ENCODE measurements around the gene YPEL5. TPM values are rescaled to one million over a fixed set of nuclear protein-coding genes. Genes with fewer than 3 reads are reported as not detected.

The YPEL5 gene
- total and polyA plus RNA-seq, 10 of the 15 experiments (the other 5 are each of a cell fraction or from before 2014, with no cell fraction given), result 18.8 to 47.3 (median 21.7) TPM

GRCh38 chr2:30136764-30137444 lies 9.9 kb upstream of the YPEL5 start:
- Histone ChIP-seq H2AFZ (ENCODE audit: control insufficient read depth, low read depth, low read length) (no peak overlapping the region), H3K4me1 (ENCODE audit: control insufficient read depth, insufficient read depth, low read length) (0 out of 2 replicates have a peak, but pooled peaks cover 3% of the 10 kb centered on the region), H3K9ac (ENCODE audit: control insufficient read depth, insufficient read depth, low read length) (no peak overlapping the region), H3K4me3 (no peak overlapping the region), H4K20me1 (ENCODE audit: control insufficient read depth, insufficient read depth) (no peaks in the 10 kb centered on the region), H3K9me3 (replicated peaks; ENCODE audit: control insufficient read depth, insufficient read depth, low read length) (no peaks in the 10 kb centered on the region), H3K36me3 (ENCODE audit: control insufficient read depth in 2 of 2, insufficient read depth in 2 of 2, low read length in 1 of 2) (no peaks in the 10 kb centered on the region), H3K79me2 (ENCODE audit: control insufficient read depth, insufficient read depth, low read length) (no peaks in the 10 kb centered on the region), H3K27me3 (replicated peaks in 1 of 2; ENCODE audit: control insufficient read depth in 2 of 2, insufficient read depth in 2 of 2, low read length in 1 of 2) (no peaks in the 10 kb centered on the region), H3K4me2 (ENCODE audit: control insufficient read depth, insufficient read depth) (no peak overlapping the region), H3K27ac (ENCODE audit: control insufficient read depth, insufficient read depth) (no peak overlapping the region)
- ChIA-PET RAD21 (ENCODE audit: unreplicated experiment) (interaction anchor here (0.8 kb wide), 1 partner anchor 10 kb away, joined by 3 read pairs; the partner anchor contains the start of gene YPEL5), SMC1A (ENCODE audit: uncharacterized antibody, unreplicated experiment) (interaction anchor here (0.7 to 3.1 kb wide), 3 partner anchors 27 to 1196 kb away, joined by 3 to 18 read pairs (median 3); no protein-coding TSS in a partner anchor), CTCF (interaction anchor here (0.8 to 2.9 kb wide), 6 partner anchors 13 to 576 kb away, joined by 3 to 28 read pairs (median 8); no protein-coding TSS in a partner anchor), POLR2A (interaction anchor here (0.6 kb wide), 1 partner anchor 992 kb away, joined by 3 read pairs; no protein-coding TSS in a partner anchor)
- in situ Hi-C loops (cut with MboI), result no loop called here
- 70% methylated on average over 10 of the region's 10 CpGs for WGBS (ENCODE audit: insufficient coverage, insufficient replicate concordance, low lambda C conversion rate, missing lambda C conversion rate)
- no peak for DNase-seq (ENCODE audit: low read depth, low spot score)
- no TSS peak for BruUV-seq (replicated peaks)
- no peak for ATAC-seq
- FAIRE-seq, result no peak
- intact Hi-C loops (cut with micrococcal nuclease; ENCODE audit: unreplicated experiment), result no loop called here
- TF ChIP-seq RELB (IDR thresholded peaks at IDR 0.05; ENCODE audit: low read depth) (no peak), IRF5 (IDR thresholded peaks at IDR 0.05; ENCODE audit: borderline replicate concordance) (no peak), GABPA (IDR thresholded peaks at IDR 0.05; ENCODE audit: low read depth) (no peak), SREBF1 (IDR thresholded peaks at IDR 0.05; ENCODE audit: low read length) (no peak), ZBTB33 (IDR thresholded peaks at IDR 0.05) (no peak), KDM1A (IDR thresholded peaks at IDR 0.05; ENCODE audit: borderline replicate concordance) (no peak), BMI1 (IDR thresholded peaks at IDR 0.05; ENCODE audit: borderline replicate concordance) (no peak), RAD51 (IDR thresholded peaks at IDR 0.05) (no peak)
- TF ChIP-seq, protein P1, sequence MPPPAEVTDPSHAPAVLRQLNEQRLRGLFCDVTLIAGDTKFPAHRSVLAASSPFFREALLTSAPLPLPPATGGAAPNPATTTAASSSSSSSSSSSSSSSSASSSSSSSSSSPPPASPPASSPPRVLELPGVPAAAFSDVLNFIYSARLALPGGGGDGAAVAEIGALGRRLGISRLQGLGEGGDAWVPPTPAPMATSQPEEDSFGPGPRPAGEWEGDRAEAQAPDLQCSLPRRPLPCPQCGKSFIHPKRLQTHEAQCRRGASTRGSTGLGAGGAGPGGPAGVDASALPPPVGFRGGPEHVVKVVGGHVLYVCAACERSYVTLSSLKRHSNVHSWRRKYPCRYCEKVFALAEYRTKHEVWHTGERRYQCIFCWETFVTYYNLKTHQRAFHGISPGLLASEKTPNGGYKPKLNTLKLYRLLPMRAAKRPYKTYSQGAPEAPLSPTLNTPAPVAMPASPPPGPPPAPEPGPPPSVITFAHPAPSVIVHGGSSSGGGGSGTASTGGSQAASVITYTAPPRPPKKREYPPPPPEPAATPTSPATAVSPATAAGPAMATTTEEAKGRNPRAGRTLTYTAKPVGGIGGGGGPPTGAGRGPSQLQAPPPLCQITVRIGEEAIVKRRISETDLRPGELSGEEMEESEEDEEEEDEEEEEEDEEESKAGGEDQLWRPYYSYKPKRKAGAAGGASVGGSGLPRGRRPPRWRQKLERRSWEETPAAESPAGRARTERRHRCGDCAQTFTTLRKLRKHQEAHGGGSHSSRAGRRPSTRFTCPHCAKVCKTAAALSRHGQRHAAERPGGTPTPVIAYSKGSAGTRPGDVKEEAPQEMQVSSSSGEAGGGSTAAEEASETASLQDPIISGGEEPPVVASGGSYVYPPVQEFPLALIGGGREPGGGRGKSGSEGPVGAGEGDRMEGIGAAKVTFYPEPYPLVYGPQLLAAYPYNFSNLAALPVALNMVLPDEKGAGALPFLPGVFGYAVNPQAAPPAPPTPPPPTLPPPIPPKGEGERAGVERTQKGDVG (CRISPR knock-in tag; IDR thresholded peaks at IDR 0.05), result no peak
- TF ChIP-seq, protein P2, sequence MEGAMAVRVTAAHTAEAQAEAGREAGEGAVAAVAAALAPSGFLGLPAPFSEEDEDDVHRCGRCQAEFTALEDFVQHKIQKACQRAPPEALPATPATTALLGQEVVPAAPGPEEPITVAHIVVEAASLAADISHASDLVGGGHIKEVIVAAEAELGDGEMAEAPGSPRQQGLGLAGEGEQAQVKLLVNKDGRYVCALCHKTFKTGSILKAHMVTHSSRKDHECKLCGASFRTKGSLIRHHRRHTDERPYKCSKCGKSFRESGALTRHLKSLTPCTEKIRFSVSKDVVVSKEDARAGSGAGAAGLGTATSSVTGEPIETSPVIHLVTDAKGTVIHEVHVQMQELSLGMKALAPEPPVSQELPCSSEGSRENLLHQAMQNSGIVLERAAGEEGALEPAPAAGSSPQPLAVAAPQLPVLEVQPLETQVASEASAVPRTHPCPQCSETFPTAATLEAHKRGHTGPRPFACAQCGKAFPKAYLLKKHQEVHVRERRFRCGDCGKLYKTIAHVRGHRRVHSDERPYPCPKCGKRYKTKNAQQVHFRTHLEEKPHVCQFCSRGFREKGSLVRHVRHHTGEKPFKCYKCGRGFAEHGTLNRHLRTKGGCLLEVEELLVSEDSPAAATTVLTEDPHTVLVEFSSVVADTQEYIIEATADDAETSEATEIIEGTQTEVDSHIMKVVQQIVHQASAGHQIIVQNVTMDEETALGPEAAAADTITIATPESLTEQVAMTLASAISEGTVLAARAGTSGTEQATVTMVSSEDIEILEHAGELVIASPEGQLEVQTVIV (IDR thresholded peaks at IDR 0.05; ENCODE audit: borderline replicate concordance, partially characterized antibody), result no peak
- TF ChIP-seq, protein P3, sequence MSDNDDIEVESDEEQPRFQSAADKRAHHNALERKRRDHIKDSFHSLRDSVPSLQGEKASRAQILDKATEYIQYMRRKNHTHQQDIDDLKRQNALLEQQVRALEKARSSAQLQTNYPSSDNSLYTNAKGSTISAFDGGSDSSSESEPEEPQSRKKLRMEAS (IDR thresholded peaks at IDR 0.05; ENCODE audit: low read depth, low read length), result no peak

All from GM12878 (cell line).